ENCODE measurements around the gene CADPS2. TPM values are rescaled to one million over a fixed set of nuclear protein-coding genes. Genes with fewer than 3 reads are reported as not detected.
"Not testable (repeated sequence)": the region's sequence is repeated elsewhere in the genome, so short reads cannot be mapped to it uniquely, and the experiment has no call there.

Gene CADPS2
- total RNA-seq, 2 experiments from 2014 or later: not detected

DNA sequence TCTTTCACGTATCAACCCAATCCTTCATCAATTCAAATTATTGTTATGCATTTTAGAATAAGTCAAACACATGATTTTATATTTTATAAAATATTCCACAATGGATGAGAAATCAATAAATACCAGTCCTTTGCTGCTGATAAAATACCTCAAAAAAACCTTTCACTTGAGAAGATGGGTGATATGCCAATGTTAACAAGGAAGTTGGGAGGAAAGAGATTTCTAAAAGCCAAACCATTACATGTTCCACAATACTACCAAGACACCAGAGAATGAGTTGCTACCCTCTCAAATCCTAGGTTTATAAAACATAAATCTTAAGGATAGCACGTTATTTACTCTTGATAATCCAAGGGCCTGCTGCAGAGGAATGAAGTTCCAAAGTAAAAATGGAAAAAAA is 201.8 kb downstream of the CADPS2 start:
- Histone ChIP-seq H3K9me2 (ENCODE audit: insufficient read depth, low read length) (no peaks in the 10 kb centered on the region), H3K4me1 (ENCODE audit: insufficient read depth, low read length, poor library complexity, severe bottlenecking) (no peaks in the 10 kb centered on the region), H3K79me2 (ENCODE audit: insufficient read depth, low read depth, low read length) (no peaks in the 10 kb centered on the region), H3K27ac (ENCODE audit: low read depth, low read length, poor library complexity, severe bottlenecking) (no peak overlapping the region), H3K4me3 (ENCODE audit: low read depth, low read length, poor library complexity, severe bottlenecking) (no peak overlapping the region), H2AFZ (ENCODE audit: low read length) (no peak overlapping the region), H4K20me1 (ENCODE audit: insufficient read depth, low read length) (no peaks in the 10 kb centered on the region), H3K36me3 (ENCODE audit: insufficient read depth, low read length) (no peaks in the 10 kb centered on the region), H3K4me2 (ENCODE audit: low read length) (no peak overlapping the region), H3K9me3 (ENCODE audit: low read length) (no peaks in the 10 kb centered on the region)
- no TSS peak for BruUV-seq (replicated peaks)
- intact Hi-C loops (cut with micrococcal nuclease; ENCODE audit: unreplicated experiment): no loop called here
- CTCF ChIA-PET (ENCODE audit: unreplicated experiment): no interaction called here
- POLR2A ChIA-PET: no interaction called here
- DNase-seq (ENCODE audit: low spot score): no peak
- TF ChIP-seq, protein P1, sequence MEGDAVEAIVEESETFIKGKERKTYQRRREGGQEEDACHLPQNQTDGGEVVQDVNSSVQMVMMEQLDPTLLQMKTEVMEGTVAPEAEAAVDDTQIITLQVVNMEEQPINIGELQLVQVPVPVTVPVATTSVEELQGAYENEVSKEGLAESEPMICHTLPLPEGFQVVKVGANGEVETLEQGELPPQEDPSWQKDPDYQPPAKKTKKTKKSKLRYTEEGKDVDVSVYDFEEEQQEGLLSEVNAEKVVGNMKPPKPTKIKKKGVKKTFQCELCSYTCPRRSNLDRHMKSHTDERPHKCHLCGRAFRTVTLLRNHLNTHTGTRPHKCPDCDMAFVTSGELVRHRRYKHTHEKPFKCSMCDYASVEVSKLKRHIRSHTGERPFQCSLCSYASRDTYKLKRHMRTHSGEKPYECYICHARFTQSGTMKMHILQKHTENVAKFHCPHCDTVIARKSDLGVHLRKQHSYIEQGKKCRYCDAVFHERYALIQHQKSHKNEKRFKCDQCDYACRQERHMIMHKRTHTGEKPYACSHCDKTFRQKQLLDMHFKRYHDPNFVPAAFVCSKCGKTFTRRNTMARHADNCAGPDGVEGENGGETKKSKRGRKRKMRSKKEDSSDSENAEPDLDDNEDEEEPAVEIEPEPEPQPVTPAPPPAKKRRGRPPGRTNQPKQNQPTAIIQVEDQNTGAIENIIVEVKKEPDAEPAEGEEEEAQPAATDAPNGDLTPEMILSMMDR (conservative IDR thresholded peaks at IDR 0.05; ENCODE audit: low read length): no peak
- no peak for TF ChIP-seq EZH2phosphoT487 (IDR thresholded peaks at IDR 0.05; ENCODE audit: borderline replicate concordance, low read depth, low read length)

GRCh38 chr7:122682815-122683550 is 203.3 kb downstream of the CADPS2 start:
- Histone ChIP-seq H3K36me3 (ENCODE audit: insufficient read depth, low read length) (no peaks in the 10 kb centered on the region), H4K20me1 (ENCODE audit: insufficient read depth, low read length) (no peaks in the 10 kb centered on the region), H3K9me2 (ENCODE audit: insufficient read depth, low read length) (no peaks in the 10 kb centered on the region), H3K4me2 (ENCODE audit: low read length) (no peak overlapping the region), H3K27ac (ENCODE audit: low read depth, low read length, poor library complexity, severe bottlenecking) (no peak overlapping the region), H3K79me2 (ENCODE audit: insufficient read depth, low read depth, low read length) (no peaks in the 10 kb centered on the region), H3K4me3 (ENCODE audit: low read depth, low read length, poor library complexity, severe bottlenecking) (no peak overlapping the region), H3K9me3 (ENCODE audit: low read length) (no peaks in the 10 kb centered on the region), H3K4me1 (ENCODE audit: insufficient read depth, low read length, poor library complexity, severe bottlenecking) (no peaks in the 10 kb centered on the region), H2AFZ (ENCODE audit: low read length) (no peak overlapping the region)
- ChIA-PET CTCF (ENCODE audit: unreplicated experiment) (no interaction called here), POLR2A (no interaction called here)
- DNase-seq (ENCODE audit: low spot score): no peak
- no TSS peak for BruUV-seq (replicated peaks)
- TF ChIP-seq EZH2phosphoT487 (IDR thresholded peaks at IDR 0.05; ENCODE audit: borderline replicate concordance, low read depth, low read length): no peak
- TF ChIP-seq, protein P1 (conservative IDR thresholded peaks at IDR 0.05; ENCODE audit: low read length): no peak
- intact Hi-C loops (cut with micrococcal nuclease; ENCODE audit: unreplicated experiment): no loop called here

- DNase-seq (ENCODE audit: low spot score); CTCF ChIA-PET (ENCODE audit: unreplicated experiment); H3K4me3 ChIP-seq (ENCODE audit: low read depth, low read length, poor library complexity, severe bottlenecking); H3K27ac ChIP-seq (ENCODE audit: low read depth, low read length, poor library complexity, severe bottlenecking); H3K9me3 ChIP-seq (ENCODE audit: low read length); H3K4me2 ChIP-seq (ENCODE audit: low read length); BruUV-seq (replicated peaks); H3K9me2 ChIP-seq (ENCODE audit: insufficient read depth, low read length); H3K79me2 ChIP-seq (ENCODE audit: insufficient read depth, low read depth, low read length); H3K4me1 ChIP-seq (ENCODE audit: insufficient read depth, low read length, poor library complexity, severe bottlenecking); H4K20me1 ChIP-seq (ENCODE audit: insufficient read depth, low read length); H3K36me3 ChIP-seq (ENCODE audit: insufficient read depth, low read length); intact Hi-C loops (cut with micrococcal nuclease; ENCODE audit: unreplicated experiment); H2AFZ ChIP-seq (ENCODE audit: low read length): not testable (repeated sequence)
- POLR2A ChIA-PET: interaction anchor here (0.6 kb wide), 1 partner anchor 14 kb away, joined by 3 read pairs; no protein-coding TSS in a partner anchor
These were observed 205.1 kb downstream of the CADPS2 start for GRCh38 chr7:122681186-122681585.
